ENCODE measurements around the gene TRIM69. TPM values are rescaled to one million over a fixed set of nuclear protein-coding genes. Genes with fewer than 3 reads are reported as not detected.

The TRIM69 gene
- total RNA-seq, 2 donors from 2014 or later: 28.8 to 33.9 TPM

DNA sequence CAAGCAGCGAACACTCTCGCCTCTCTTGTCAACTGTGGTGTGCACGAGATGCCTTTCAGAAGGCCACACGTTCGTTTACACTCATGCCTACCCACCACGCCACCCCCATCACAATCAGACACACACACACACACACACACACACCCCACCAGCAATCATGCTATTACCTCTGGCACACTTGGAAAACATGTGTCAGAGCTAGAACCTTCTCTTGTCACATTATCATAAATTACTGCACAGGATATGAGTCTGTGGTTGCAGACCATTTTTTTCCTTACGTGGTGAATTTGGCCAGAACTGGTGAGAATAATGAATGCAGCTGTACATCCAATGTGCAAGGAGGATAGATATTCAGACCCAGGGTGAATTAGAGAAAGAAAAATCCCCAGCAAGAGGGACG is 52.4 kb downstream of the TRIM69 start:
- Mint-ChIP-seq H3K4me1 (ENCODE audit: low read depth in 2 of 2) (peaks cover 15 to 17% of the 10 kb centered on the region in 2 donors), H3K27ac (no peak overlapping the region), H3K4me3 (peak overlapping the region; percentile 7), H3K36me3 (no peaks in the 10 kb centered on the region), H3K9me3 (no peaks in the 10 kb centered on the region), H3K27me3 (no peaks in the 10 kb centered on the region)
- ATAC-seq: peak; percentile 33 to 71
- no peak for DNase-seq (ENCODE audit: low spot score)

- no peak for ATAC-seq
- no peaks in the 10 kb centered on the region for H3K9me3 Mint-ChIP-seq
- no peak overlapping the region for H3K27ac Mint-ChIP-seq
- DNase-seq (ENCODE audit: low spot score): no peak
- no peak overlapping the region for H3K4me3 Mint-ChIP-seq
- peaks cover 8 to 11% of the 10 kb centered on the region in 2 donors for H3K4me1 Mint-ChIP-seq (ENCODE audit: low read depth in 2 of 2)
- H3K36me3 Mint-ChIP-seq: no peaks in the 10 kb centered on the region
- no peaks in the 10 kb centered on the region for H3K27me3 Mint-ChIP-seq
Observed at GRCh38 chr15:44790215-44790614, 53.9 kb downstream of the TRIM69 start.

GRCh38 chr15:44790656-44791055 is 54.3 kb downstream of the TRIM69 start:
- Mint-ChIP-seq H3K36me3 (no peaks in the 10 kb centered on the region), H3K27ac (no peak overlapping the region), H3K4me3 (no peak overlapping the region), H3K27me3 (no peaks in the 10 kb centered on the region), H3K4me1 (ENCODE audit: low read depth in 2 of 2) (peaks cover 8 to 11% of the 10 kb centered on the region in 2 donors), H3K9me3 (no peaks in the 10 kb centered on the region)
- DNase-seq (ENCODE audit: low spot score) (no peak), ATAC-seq (no peak)

DNA sequence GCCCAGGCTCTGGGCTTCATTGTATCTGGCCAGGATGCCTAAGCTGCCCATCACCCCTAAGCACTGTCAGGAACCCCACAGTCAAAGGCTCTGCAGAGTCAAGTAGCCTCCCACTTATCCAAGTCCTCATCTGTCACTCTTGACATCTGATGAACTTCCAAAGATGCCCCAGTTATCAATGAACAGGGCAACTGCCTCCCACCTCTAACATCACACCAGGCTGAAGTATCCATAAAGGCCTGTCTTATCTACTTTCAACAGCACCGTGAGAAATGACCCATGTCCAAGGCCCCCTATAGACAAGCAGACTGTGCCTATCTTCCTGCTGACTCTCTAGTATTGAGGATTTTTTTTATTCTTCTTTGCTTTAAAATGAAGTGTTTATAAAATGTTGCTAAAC is 56.4 kb downstream of the TRIM69 start:
- no peaks in the 10 kb centered on the region for H3K36me3 Mint-ChIP-seq
- peak overlapping the region in 1 of 2 donors; percentile 10 for H3K27ac Mint-ChIP-seq
- no peak overlapping the region for H3K4me3 Mint-ChIP-seq
- peaks cover 0 to 3% of the 10 kb centered on the region in 2 donors for H3K27me3 Mint-ChIP-seq
- peaks cover 7 to 8% of the 10 kb centered on the region in 2 donors for H3K4me1 Mint-ChIP-seq (ENCODE audit: low read depth in 2 of 2)
- no peak for ATAC-seq
- no peaks in the 10 kb centered on the region for H3K9me3 Mint-ChIP-seq
- no peak for DNase-seq (ENCODE audit: low spot score)

DNA sequence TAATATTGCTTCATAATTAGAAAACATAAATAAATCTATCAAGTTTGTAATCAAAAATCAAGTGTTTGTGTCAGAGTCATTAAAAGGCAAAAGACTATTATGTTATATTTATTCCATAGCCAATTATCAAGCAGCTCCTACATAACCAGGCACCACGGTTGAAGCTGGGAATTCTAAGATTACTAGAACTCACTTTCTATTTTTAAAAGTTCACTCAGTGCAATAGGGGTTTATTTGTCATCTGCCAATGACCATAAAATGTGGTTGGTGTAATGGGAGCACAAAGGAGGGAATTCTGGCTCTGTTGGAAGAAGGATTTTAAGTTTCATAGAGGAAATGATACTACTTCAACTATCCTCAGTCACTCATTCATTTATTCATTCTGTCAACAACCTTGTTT is 57.7 kb downstream of the TRIM69 start:
- Mint-ChIP-seq H3K9me3 (no peaks in the 10 kb centered on the region), H3K27me3 (peaks cover 0 to 3% of the 10 kb centered on the region in 2 donors), H3K27ac (no peak overlapping the region), H3K4me3 (no peak overlapping the region), H3K4me1 (ENCODE audit: low read depth in 2 of 2) (peaks cover 0 to under 1% of the 10 kb centered on the region in 2 donors), H3K36me3 (no peaks in the 10 kb centered on the region)
- no peak for ATAC-seq
- DNase-seq (ENCODE audit: low spot score): no peak

DNA sequence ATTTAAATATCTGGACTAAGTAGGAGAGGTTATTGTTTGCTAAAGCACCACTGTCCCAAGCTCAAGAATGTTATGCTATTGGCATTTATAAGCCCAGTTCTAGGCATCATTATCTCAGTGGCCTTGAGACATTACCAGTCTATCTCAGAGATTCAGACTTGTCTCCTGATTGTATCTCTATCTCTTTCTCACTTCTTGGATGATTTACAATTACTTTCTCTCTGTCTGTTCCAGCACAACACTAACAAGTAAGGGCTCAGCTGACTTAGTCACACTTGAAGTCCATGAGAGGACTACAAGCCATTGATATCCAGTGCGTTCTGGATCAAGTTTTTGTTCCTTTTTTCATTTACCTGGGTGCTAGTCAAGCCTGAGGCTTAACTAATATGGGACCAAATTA is 60.2 kb downstream of the TRIM69 start:
- Mint-ChIP-seq H3K27me3 (peaks cover under 1 to 6% of the 10 kb centered on the region in 2 donors), H3K4me1 (ENCODE audit: low read depth in 2 of 2) (no peaks in the 10 kb centered on the region), H3K27ac (no peak overlapping the region), H3K36me3 (no peaks in the 10 kb centered on the region), H3K9me3 (no peaks in the 10 kb centered on the region), H3K4me3 (no peak overlapping the region)
- DNase-seq (ENCODE audit: low spot score) (no peak), ATAC-seq (no peak)

DNA sequence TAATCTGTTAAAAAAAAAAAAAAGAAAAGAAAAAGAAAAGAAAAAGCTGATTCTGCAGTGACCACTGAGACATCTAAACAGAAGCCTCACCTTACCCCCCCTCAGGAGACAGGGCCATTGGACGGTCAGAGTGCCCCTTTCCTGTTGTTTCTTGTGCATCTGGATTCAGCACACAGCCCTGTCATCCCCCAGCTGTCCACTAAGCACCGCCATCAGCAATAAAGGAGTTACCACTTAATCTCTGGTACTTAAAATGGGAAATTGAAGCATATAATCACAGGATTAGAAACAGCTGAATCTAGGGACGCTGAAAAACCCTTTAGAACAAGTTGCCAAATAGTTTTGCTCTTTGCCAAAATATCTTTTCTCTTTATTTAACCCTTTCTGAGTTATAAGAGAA is 62.5 kb downstream of the TRIM69 start:
- H3K9me3 Mint-ChIP-seq: no peaks in the 10 kb centered on the region
- H3K4me3 Mint-ChIP-seq: no peak overlapping the region
- no peak overlapping the region for H3K27ac Mint-ChIP-seq
- ATAC-seq: no peak
- H3K36me3 Mint-ChIP-seq: no peaks in the 10 kb centered on the region
- no peak for DNase-seq (ENCODE audit: low spot score)
- H3K27me3 Mint-ChIP-seq: peaks cover 7 to 8% of the 10 kb centered on the region in 2 donors
- H3K4me1 Mint-ChIP-seq (ENCODE audit: low read depth in 2 of 2): no peaks in the 10 kb centered on the region

GRCh38 chr15:44801364-44801763 is 65.0 kb downstream of the TRIM69 start:
- Mint-ChIP-seq H3K4me1 (ENCODE audit: low read depth in 2 of 2) (no peaks in the 10 kb centered on the region), H3K27me3 (peaks cover 15 to 20% of the 10 kb centered on the region in 2 donors), H3K4me3 (no peak overlapping the region), H3K27ac (no peak overlapping the region), H3K9me3 (no peaks in the 10 kb centered on the region), H3K36me3 (no peaks in the 10 kb centered on the region)
- ATAC-seq: no peak
- no peak for DNase-seq (ENCODE audit: low spot score)

DNA sequence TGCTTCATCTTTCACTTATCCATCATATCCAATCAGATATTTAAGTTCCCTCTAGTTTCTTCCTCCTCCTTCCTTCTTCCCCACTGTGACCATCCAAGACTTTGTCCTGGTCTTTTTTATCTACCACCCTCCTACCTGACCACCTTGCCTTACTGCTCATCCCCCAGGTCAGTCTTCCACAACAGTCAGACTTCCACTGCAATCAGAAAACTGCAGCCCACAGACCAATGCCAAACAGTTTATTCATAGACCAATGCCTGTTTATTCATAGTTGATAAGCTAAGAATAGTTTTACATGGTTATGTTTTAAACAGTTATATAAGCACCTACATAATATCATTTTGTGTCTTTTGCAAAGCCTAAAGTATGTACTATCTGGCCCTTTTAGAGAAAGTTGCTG is 65.5 kb downstream of the TRIM69 start:
- H3K36me3 Mint-ChIP-seq: no peaks in the 10 kb centered on the region
- H3K4me1 Mint-ChIP-seq (ENCODE audit: low read depth in 2 of 2): no peaks in the 10 kb centered on the region
- no peak overlapping the region for H3K27ac Mint-ChIP-seq
- ATAC-seq (no peak), DNase-seq (ENCODE audit: low spot score) (no peak)
- H3K4me3 Mint-ChIP-seq: no peak overlapping the region
- H3K9me3 Mint-ChIP-seq: no peaks in the 10 kb centered on the region
- H3K27me3 Mint-ChIP-seq: peaks cover 15 to 21% of the 10 kb centered on the region in 2 donors

DNA sequence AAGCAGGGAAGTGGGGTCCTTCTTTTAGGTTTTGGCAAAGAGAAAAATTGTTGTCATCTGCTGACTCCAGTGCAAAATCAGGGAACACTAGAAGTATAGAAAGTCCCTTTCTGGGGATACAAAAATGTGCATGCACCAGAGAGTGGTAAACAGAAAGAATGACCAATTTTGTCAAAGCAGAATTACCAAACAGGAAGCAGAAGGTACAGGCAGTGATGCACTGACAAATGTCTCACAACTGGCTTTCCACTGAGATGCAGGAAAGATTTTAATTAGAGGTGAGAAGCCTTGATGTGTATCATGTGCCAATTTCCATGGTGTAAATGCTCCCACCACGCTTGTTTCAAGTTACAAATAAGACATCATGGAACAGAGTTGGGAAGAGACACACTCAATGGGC is 66.0 kb downstream of the TRIM69 start:
- no peak for DNase-seq (ENCODE audit: low spot score)
- H3K27ac Mint-ChIP-seq: no peak overlapping the region
- peaks cover 15 to 22% of the 10 kb centered on the region in 2 donors for H3K27me3 Mint-ChIP-seq
- no peak for ATAC-seq
- H3K4me1 Mint-ChIP-seq (ENCODE audit: low read depth in 2 of 2): no peaks in the 10 kb centered on the region
- H3K9me3 Mint-ChIP-seq: no peaks in the 10 kb centered on the region
- H3K36me3 Mint-ChIP-seq: no peaks in the 10 kb centered on the region
- no peak overlapping the region for H3K4me3 Mint-ChIP-seq

- ATAC-seq: no peak
- Mint-ChIP-seq H3K36me3 (no peaks in the 10 kb centered on the region), H3K4me1 (ENCODE audit: low read depth in 2 of 2) (no peaks in the 10 kb centered on the region), H3K9me3 (no peaks in the 10 kb centered on the region), H3K27me3 (peaks cover 15 to 24% of the 10 kb centered on the region in 2 donors), H3K4me3 (no peak overlapping the region), H3K27ac (no peak overlapping the region)
- no peak for DNase-seq (ENCODE audit: low spot score)
Observed at GRCh38 chr15:44804298-44805046, 68.1 kb downstream of the TRIM69 start.

DNA sequence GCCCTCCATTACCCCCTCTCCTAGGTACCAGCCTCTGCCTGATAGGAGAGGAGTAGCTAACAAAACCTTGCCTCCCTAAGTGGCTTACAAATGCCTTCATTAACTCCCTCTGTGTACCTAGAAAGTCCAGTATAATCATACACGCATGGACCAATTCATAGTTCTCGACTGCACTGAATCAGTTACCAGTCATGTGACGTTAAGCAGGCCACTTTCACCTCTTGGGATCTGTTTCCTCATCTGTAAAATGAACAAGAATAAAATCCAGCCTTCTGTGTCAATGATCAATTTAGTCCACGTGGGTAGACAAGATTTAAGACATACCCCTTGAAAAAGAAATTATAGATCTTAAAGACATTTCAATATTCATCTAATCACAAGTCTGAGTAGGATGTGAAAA is 72.2 kb downstream of the TRIM69 start:
- ATAC-seq (no peak), DNase-seq (ENCODE audit: low spot score) (no peak)
- Mint-ChIP-seq H3K4me1 (ENCODE audit: low read depth in 2 of 2) (peaks cover 0 to 4% of the 10 kb centered on the region in 2 donors), H3K27ac (no peak overlapping the region), H3K27me3 (peaks cover 8 to 33% of the 10 kb centered on the region in 2 donors), H3K4me3 (no peak overlapping the region), H3K36me3 (no peaks in the 10 kb centered on the region), H3K9me3 (no peaks in the 10 kb centered on the region)

- Mint-ChIP-seq H3K4me1 (ENCODE audit: low read depth in 2 of 2) (peaks cover 0 to 4% of the 10 kb centered on the region in 2 donors), H3K27ac (no peak overlapping the region), H3K36me3 (no peaks in the 10 kb centered on the region), H3K27me3 (peaks cover 8 to 33% of the 10 kb centered on the region in 2 donors), H3K4me3 (no peak overlapping the region), H3K9me3 (no peaks in the 10 kb centered on the region)
- DNase-seq (ENCODE audit: low spot score): no peak
- no peak for ATAC-seq
Observed at GRCh38 chr15:44810237-44810636, 73.9 kb downstream of the TRIM69 start.

DNA sequence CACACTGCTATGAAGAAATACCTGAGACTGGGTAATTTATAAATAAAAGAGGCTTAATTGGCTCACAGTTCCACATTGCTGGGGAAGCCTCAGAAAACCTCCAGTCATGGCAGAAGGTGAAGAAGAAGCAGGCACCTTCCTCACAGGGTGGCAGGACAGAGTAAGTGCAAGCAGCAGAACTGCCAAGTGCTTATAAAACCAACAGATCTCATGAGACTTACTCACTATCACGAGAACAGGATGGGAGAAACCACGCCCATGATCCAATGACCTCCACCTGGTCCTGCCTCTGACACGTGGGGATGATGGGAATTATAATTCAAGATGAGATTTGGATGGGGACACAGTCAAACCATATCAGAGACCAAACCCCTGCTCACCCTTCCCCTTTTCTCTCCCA is 75.0 kb downstream of the TRIM69 start:
- H3K27me3 Mint-ChIP-seq: peaks cover 0 to 29% of the 10 kb centered on the region in 2 donors
- no peak overlapping the region for H3K4me3 Mint-ChIP-seq
- no peaks in the 10 kb centered on the region for H3K9me3 Mint-ChIP-seq
- H3K36me3 Mint-ChIP-seq: no peaks in the 10 kb centered on the region
- ATAC-seq (no peak), DNase-seq (ENCODE audit: low spot score) (no peak)
- H3K27ac Mint-ChIP-seq: no peak overlapping the region
- peaks cover 0 to 4% of the 10 kb centered on the region in 2 donors for H3K4me1 Mint-ChIP-seq (ENCODE audit: low read depth in 2 of 2)

All from natural killer cell treated with Interleukin-12 subunit alpha and Interleukin-12 subunit beta and Interleukin-15 and Interleukin-18, amount 100 ng/mL, for 72 hours (primary cell).